GM23338 (cell line): ENCODE data around the gene SYPL1. TPM values are rescaled to one million over a fixed set of nuclear protein-coding genes. Genes with fewer than 3 reads are reported as not detected.

Experiments
- ATAC-seq: fragments of 200-7000 bp; cut with Tn5 transposase; 3 replicates; pipeline ENCODE4 v1.9.1; 2020
- DNase-seq: peaks from one replicate; pipeline ENCODE4 v3.0.0-alpha.2; 2015; ENCODE audit warnings: low spot score
- H2AFZ ChIP-seq: fragments of 200-600 bp; sonication (generic); 2 replicates; pipeline ENCODE4 v1.8.0; 2016; ENCODE audit warnings: antibody characterized with exemption, mild to moderate bottlenecking, moderate library complexity
- H3F3A ChIP-seq: fragments of 200-600 bp; sonication (generic); replicated peaks from 2 replicates; pipeline ENCODE4 v1.8.0; 2017; ENCODE audit warnings: antibody characterized with exemption, mixed run types, low read depth
- H3K27ac ChIP-seq: fragments of 200-600 bp; sonication (generic); 2 replicates; pipeline ENCODE4 v1.6.1; 2016; ENCODE audit warnings: low read depth
- H3K27me3 ChIP-seq: fragments of 200-600 bp; sonication (generic); 2 replicates; pipeline ENCODE4 v1.8.0; 2016; ENCODE audit warnings: mild to moderate bottlenecking, mixed run types, moderate library complexity; ENCODE audit not compliant: insufficient read depth
- H3K36me3 ChIP-seq: fragments of 200-600 bp; sonication (generic); 2 replicates; pipeline ENCODE4 v1.8.0; 2016; ENCODE audit warnings: mild to moderate bottlenecking; ENCODE audit not compliant: insufficient read depth
- H3K4me1 ChIP-seq: fragments of 200-600 bp; sonication (generic); 2 replicates; pipeline ENCODE4 v1.8.0; 2016; ENCODE audit warnings: mild to moderate bottlenecking, moderate library complexity; ENCODE audit not compliant: insufficient read depth
- H3K4me2 ChIP-seq: fragments of 200-600 bp; sonication (generic); 2 replicates; pipeline ENCODE4 v1.7.1; 2017; ENCODE audit warnings: mixed run types
- H3K4me3 ChIP-seq: fragments of 200-600 bp; sonication (generic); 2 replicates; pipeline ENCODE4 v1.6.1; 2016; ENCODE audit warnings: mixed run types
- H3K79me2 ChIP-seq: fragments of 200-600 bp; sonication (generic); replicated peaks from 2 replicates; pipeline ENCODE4 v1.8.0; 2017; ENCODE audit warnings: mild to moderate bottlenecking; ENCODE audit not compliant: insufficient read depth
- H3K9me2 ChIP-seq: fragments of 200-600 bp; sonication (generic); 2 replicates; pipeline ENCODE4 v1.8.0; 2017; ENCODE audit not compliant: insufficient read depth
- H4K20me1 ChIP-seq: fragments of 200-600 bp; sonication (generic); replicated peaks from 2 replicates; pipeline ENCODE4 v1.8.0; 2017; ENCODE audit warnings: mild to moderate bottlenecking; ENCODE audit not compliant: insufficient read depth
- H3K27ac Mint-ChIP-seq: 2 replicates; pipeline ENCODE4 v1.8.0; 2020; ENCODE audit warnings: inconsistent platforms, mild to moderate bottlenecking, moderate library complexity, mixed read lengths
- H3K27me3 Mint-ChIP-seq: 3 replicates; pipeline ENCODE4 v1.8.0; 2022; ENCODE audit warnings: low read depth, mild to moderate bottlenecking, moderate library complexity, mixed read lengths, inconsistent platforms; ENCODE audit not compliant: insufficient read depth, poor library complexity
- H3K36me3 Mint-ChIP-seq: 3 replicates; pipeline ENCODE4 v1.8.0; 2021; ENCODE audit warnings: low read depth, mild to moderate bottlenecking, inconsistent platforms, moderate library complexity, mixed read lengths
- H3K4me1 Mint-ChIP-seq: 3 replicates; pipeline ENCODE4 v1.8.0; 2020; ENCODE audit warnings: mild to moderate bottlenecking, inconsistent platforms, mixed read lengths
- H3K4me3 Mint-ChIP-seq: 3 replicates; pipeline ENCODE4 v1.8.0; 2021; ENCODE audit warnings: moderate library complexity, mild to moderate bottlenecking, inconsistent platforms, mixed read lengths
- H3K9me3 Mint-ChIP-seq: 3 replicates; pipeline ENCODE4 v1.8.0; 2020; ENCODE audit warnings: moderate library complexity, mild to moderate bottlenecking, inconsistent platforms, mixed read lengths
- CREB1 ChIP-seq: fragments of 250-450 bp; sonication (Bioruptor Pico); IDR thresholded peaks from 2 replicates; pipeline ENCODE4 v1.5.0; 2020; ENCODE audit warnings: low read depth, mild to moderate bottlenecking, moderate library complexity
- STAT1 ChIP-seq: IDR thresholded peaks from one replicate; pipeline ENCODE4 v1.6.1; 2016; ENCODE audit warnings: antibody characterized with exemption; ENCODE audit not compliant: unreplicated experiment
- polyA plus RNA-seq: library from polyadenylated mRNA; unstranded; fragments of >200 nt; fragmentation: Nextera tagmentation; extraction: Ambion mirVana; gene quantifications from 2 replicates; pipeline ENCODE4 v1.2.1, GENCODE V29; 2016
- total RNA-seq: library from RNA; depleted of rRNA; stranded (reverse); fragments of >200 nt; shearing (Covaris generic); gene quantifications from 2 replicates; pipeline ENCODE4 v1.2.3, GENCODE V29; 2014
- TF ChIP-seq, protein P1 (sequence below): IDR thresholded peaks from 2 replicates; pipeline ENCODE4 v1.6.1; 2016; ENCODE audit warnings: antibody characterized with exemption
- TF ChIP-seq, protein P2 (sequence below): IDR thresholded peaks from one replicate; pipeline ENCODE4 v1.6.1; 2018; ENCODE audit warnings: antibody characterized with exemption; ENCODE audit not compliant: unreplicated experiment
- TF ChIP-seq, protein P3 (sequence below): fragments of 250-450 bp; sonication (Bioruptor Pico); IDR thresholded peaks from 2 replicates; pipeline ENCODE4 v1.5.0; 2020; ENCODE audit warnings: mild to moderate bottlenecking, moderate library complexity

Gene SYPL1
- total and polyA plus RNA-seq, 2 experiments from 2014 or later = 39.3 to 52.7 TPM

DNA sequence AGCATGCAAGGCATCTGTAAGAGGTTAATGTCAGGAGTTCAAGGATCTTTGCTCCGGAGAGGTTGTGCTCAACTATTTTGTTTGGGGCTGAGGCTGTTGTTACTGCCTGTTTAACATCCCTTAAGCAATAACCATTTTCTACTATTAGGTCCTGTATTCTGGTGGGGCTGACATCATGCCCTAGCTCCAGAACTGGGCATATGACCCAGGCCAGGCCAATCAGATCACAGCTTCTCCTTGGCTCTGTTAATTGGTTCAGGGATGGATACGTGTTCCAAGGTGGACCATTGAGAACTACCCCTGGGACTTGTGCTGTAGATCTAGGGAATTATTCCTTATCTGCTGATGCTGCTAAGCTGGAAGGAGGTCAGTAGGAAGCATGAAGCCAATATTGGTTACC, 67.0 kb downstream of the SYPL1 start:
- H3K4me1 Mint-ChIP-seq = peaks cover 8% of the 10 kb centered on the region
- no peaks in the 10 kb centered on the region for H3K79me2 ChIP-seq
- no peaks in the 10 kb centered on the region for H3K27me3 ChIP-seq
- no peaks in the 10 kb centered on the region for H3K36me3 Mint-ChIP-seq
- DNase-seq = no peak
- H3K27ac ChIP-seq = no peak overlapping the region
- H3K9me2 ChIP-seq = no peaks in the 10 kb centered on the region
- no peak overlapping the region for H3K4me3 Mint-ChIP-seq
- no peaks in the 10 kb centered on the region for H4K20me1 ChIP-seq
- H3K27me3 Mint-ChIP-seq = peaks cover 20% of the 10 kb centered on the region
- H3K4me1 ChIP-seq = peaks cover 4% of the 10 kb centered on the region
- H2AFZ ChIP-seq = no peak overlapping the region
- no peaks in the 10 kb centered on the region for H3K36me3 ChIP-seq
- 0 out of 2 replicates have a peak, but pooled peaks cover 3% of the 10 kb centered on the region for H3F3A ChIP-seq
- ATAC-seq = no peak
- no peak overlapping the region for H3K4me3 ChIP-seq
- H3K9me3 Mint-ChIP-seq = no peaks in the 10 kb centered on the region
- no peak overlapping the region for H3K4me2 ChIP-seq
- TF ChIP-seq CREB1 (CRISPR knock-in tag) = no peak
- TF ChIP-seq STAT1 = no peak
- TF ChIP-seq, protein P1, sequence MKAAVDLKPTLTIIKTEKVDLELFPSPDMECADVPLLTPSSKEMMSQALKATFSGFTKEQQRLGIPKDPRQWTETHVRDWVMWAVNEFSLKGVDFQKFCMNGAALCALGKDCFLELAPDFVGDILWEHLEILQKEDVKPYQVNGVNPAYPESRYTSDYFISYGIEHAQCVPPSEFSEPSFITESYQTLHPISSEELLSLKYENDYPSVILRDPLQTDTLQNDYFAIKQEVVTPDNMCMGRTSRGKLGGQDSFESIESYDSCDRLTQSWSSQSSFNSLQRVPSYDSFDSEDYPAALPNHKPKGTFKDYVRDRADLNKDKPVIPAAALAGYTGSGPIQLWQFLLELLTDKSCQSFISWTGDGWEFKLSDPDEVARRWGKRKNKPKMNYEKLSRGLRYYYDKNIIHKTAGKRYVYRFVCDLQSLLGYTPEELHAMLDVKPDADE = no peak
- TF ChIP-seq, protein P2, sequence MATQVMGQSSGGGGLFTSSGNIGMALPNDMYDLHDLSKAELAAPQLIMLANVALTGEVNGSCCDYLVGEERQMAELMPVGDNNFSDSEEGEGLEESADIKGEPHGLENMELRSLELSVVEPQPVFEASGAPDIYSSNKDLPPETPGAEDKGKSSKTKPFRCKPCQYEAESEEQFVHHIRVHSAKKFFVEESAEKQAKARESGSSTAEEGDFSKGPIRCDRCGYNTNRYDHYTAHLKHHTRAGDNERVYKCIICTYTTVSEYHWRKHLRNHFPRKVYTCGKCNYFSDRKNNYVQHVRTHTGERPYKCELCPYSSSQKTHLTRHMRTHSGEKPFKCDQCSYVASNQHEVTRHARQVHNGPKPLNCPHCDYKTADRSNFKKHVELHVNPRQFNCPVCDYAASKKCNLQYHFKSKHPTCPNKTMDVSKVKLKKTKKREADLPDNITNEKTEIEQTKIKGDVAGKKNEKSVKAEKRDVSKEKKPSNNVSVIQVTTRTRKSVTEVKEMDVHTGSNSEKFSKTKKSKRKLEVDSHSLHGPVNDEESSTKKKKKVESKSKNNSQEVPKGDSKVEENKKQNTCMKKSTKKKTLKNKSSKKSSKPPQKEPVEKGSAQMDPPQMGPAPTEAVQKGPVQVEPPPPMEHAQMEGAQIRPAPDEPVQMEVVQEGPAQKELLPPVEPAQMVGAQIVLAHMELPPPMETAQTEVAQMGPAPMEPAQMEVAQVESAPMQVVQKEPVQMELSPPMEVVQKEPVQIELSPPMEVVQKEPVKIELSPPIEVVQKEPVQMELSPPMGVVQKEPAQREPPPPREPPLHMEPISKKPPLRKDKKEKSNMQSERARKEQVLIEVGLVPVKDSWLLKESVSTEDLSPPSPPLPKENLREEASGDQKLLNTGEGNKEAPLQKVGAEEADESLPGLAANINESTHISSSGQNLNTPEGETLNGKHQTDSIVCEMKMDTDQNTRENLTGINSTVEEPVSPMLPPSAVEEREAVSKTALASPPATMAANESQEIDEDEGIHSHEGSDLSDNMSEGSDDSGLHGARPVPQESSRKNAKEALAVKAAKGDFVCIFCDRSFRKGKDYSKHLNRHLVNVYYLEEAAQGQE = no peak
- TF ChIP-seq, protein P3, sequence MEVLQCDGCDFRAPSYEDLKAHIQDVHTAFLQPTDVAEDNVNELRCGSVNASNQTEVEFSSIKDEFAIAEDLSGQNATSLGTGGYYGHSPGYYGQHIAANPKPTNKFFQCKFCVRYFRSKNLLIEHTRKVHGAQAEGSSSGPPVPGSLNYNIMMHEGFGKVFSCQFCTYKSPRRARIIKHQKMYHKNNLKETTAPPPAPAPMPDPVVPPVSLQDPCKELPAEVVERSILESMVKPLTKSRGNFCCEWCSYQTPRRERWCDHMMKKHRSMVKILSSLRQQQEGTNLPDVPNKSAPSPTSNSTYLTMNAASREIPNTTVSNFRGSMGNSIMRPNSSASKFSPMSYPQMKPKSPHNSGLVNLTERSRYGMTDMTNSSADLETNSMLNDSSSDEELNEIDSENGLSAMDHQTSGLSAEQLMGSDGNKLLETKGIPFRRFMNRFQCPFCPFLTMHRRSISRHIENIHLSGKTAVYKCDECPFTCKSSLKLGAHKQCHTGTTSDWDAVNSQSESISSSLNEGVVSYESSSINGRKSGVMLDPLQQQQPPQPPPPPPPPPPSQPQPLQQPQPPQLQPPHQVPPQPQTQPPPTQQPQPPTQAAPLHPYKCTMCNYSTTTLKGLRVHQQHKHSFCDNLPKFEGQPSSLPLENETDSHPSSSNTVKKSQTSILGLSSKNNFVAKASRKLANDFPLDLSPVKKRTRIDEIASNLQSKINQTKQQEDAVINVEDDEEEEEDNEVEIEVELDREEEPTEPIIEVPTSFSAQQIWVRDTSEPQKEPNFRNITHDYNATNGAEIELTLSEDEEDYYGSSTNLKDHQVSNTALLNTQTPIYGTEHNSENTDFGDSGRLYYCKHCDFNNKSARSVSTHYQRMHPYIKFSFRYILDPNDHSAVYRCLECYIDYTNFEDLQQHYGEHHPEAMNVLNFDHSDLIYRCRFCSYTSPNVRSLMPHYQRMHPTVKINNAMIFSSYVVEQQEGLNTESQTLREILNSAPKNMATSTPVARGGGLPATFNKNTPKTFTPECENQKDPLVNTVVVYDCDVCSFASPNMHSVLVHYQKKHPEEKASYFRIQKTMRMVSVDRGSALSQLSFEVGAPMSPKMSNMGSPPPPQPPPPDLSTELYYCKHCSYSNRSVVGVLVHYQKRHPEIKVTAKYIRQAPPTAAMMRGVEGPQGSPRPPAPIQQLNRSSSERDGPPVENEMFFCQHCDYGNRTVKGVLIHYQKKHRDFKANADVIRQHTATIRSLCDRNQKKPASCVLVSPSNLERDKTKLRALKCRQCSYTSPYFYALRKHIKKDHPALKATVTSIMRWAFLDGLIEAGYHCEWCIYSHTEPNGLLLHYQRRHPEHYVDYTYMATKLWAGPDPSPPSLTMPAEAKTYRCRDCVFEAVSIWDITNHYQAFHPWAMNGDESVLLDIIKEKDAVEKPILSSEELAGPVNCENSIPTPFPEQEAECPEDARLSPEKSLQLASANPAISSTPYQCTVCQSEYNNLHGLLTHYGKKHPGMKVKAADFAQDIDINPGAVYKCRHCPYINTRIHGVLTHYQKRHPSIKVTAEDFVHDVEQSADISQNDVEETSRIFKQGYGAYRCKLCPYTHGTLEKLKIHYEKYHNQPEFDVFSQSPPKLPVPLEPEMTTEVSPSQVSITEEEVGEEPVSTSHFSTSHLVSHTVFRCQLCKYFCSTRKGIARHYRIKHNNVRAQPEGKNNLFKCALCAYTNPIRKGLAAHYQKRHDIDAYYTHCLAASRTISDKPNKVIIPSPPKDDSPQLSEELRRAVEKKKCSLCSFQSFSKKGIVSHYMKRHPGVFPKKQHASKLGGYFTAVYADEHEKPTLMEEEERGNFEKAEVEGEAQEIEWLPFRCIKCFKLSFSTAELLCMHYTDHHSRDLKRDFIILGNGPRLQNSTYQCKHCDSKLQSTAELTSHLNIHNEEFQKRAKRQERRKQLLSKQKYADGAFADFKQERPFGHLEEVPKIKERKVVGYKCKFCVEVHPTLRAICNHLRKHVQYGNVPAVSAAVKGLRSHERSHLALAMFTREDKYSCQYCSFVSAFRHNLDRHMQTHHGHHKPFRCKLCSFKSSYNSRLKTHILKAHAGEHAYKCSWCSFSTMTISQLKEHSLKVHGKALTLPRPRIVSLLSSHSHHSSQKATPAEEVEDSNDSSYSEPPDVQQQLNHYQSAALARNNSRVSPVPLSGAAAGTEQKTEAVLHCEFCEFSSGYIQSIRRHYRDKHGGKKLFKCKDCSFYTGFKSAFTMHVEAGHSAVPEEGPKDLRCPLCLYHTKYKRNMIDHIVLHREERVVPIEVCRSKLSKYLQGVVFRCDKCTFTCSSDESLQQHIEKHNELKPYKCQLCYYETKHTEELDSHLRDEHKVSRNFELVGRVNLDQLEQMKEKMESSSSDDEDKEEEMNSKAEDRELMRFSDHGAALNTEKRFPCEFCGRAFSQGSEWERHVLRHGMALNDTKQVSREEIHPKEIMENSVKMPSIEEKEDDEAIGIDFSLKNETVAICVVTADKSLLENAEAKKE (CRISPR knock-in tag) = no peak
- no peak overlapping the region for H3K27ac Mint-ChIP-seq
